Activated CD4-positive, alpha-beta T cell treated with anti-CD3 and anti-CD28 coated beads for 48 hours (primary cell): ENCODE data around the gene RNF112.
A peak's percentile ranks its signal among the peaks of the same experiment; 100 is the strongest.

Experiments used
- DNase-seq: peaks from one replicate; pipeline ENCODE4 v3.0.0-alpha.2; 2020

Gene RNF112

DNA sequence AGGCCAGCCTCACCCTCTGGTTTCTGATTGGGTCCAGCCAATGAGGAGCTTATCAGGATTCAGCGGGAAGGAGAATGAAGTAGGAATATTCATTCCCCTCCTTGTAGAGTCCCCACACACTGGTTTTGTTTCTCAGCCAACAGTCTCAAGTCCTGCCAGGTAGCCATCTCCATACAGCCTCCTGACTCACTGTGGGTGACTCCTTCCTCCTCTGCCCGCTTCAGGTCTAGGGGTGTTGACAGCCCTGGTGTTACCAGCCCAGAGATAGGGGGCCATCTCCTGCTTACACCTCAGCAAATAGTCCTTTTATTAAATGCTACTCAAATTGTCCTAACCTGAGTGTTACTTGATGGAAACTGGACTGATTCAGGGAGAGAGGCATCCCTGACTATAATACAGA is 20.1 kb upstream of the RNF112 start:
- no peak for DNase-seq

DNA sequence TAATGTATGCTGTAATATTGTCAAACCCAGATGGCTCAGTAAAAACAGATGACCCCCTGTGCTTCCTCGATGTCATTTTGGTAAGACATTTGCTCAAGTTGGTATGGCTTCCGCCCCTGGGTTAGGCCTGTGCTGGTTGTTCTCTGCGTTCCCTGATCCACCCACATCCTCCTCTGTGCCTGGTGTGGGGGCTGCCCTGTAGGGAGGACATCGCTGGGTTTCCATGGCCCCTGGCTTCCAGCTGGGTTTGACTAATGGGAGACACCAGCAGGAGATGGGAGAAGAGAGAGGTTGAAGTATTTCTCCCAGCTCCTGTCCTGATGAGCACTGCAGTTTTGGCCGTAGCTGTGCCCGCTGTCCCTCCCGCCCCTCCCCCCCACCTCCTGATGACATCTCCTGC is 19.6 kb upstream of the RNF112 start:
- no peak for DNase-seq

DNA sequence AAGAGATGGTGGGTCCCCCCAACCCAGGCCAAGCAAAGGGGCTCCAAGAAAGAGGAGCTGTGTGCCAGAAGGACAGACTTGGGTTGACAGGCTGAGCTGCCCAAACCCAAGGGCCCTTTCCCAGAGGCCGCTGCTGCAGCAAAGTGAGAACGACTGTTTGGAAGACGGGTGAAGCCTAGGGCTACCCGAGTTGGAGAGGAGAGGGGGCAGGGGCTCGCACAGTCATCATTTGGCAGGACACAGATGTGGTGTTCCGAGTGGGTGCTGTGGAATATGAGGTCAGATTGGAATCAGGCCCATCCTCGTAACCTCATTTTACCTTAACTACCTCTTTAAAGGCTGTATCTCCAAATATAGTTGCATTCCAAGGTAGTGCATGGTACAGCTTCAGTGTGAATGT is 18.7 kb upstream of the RNF112 start:
- no peak for DNase-seq

DNA sequence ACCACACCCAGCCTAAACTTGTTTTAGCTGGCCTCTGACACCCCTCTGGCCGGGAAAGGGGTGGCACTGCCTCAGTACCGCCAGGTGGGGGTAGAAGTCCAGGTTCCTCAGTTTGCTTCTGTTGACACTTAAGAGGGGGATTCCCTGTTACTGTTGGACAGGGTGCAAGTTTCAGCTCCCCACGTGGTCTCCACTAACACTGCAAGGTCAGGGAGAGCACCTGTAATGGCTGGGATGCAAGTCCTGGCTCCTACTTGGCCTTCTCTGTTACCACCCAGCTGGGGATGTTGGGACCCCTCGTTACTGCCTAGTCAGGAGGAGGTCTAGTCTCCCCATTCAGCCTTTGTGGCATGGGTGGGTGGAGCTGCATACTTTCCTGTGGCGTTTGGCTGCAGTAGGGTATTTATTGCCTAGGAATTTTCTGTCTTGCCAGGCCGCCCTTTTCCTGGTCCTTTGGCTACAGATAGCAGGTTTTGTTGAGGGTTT is 13.4 kb upstream of the RNF112 start:
- DNase-seq: no peak

DNA sequence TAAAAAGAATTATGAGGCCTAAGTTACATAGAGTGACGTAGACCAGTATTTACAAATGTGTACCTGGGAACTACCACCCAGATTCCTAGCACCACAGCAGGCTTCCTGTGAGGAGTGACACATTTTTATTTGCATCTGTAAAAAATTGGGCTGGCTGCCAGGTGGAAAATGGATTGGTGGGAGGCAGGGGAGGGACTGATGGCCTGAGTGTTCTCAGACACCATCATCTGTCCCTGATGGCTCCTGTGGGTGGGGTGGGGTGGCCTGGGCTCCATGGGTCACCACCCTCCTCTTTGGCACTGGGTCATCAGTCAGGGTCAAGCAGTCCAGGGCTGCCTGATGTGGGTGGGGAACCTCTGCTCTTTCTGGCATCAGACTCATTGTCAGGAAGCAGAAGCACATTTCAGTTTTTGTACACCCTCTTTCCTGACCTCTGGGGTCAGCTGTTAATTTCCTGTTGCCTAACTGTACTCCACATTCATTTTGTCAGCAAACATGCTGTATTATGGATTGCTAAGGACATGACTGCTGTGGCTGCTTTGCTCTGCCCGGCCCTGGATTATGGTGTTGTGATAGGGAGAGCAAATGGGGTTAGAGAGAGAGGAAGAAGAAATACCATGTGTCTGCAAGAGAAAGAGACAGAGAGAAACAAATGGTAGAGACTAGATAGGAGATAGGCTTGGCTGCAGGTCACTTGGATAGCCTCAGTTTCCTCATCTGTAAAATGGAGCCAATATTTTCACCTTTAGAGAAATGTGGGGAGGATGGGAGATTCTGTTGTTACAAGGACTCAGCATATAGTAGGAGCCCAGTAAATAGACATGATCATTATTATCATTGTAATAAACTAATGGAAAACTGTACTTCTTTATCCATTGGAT is 12.5 kb upstream of the RNF112 start:
- no peak for DNase-seq

DNA sequence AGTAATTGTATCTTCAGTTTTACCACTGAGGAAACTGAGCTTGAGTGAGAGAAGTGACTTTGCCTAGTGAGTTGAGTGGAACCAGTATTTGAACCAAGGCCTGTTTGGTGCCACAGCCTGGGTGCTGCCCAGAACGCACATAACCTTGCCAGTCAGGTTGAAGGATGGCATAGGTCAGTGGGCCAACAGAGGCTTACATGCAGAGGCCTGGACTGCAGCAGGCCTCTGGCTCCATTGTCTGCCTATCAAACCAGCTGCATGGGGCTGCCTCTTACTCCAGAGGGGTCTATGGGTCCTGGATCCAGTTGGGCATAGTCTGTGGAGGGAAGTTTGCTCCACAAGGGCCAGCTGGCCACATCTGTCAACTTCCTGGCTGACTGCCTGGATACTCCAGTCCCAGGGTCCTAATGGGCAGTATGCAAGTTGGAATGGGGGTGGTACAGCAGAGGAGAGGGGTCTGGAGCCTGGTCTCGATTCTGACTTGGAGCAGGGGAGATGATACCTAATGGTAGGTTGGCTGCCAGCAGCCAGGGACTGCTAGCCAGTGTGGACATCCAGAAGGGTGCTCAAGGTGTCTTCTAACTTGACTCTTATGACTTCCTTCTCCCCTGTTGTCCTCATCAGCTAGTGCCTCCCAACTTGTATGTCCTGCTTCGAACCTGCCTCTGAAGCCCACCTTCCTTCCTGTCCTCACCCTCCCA is 11.1 kb upstream of the RNF112 start:
- DNase-seq: no peak

DNA sequence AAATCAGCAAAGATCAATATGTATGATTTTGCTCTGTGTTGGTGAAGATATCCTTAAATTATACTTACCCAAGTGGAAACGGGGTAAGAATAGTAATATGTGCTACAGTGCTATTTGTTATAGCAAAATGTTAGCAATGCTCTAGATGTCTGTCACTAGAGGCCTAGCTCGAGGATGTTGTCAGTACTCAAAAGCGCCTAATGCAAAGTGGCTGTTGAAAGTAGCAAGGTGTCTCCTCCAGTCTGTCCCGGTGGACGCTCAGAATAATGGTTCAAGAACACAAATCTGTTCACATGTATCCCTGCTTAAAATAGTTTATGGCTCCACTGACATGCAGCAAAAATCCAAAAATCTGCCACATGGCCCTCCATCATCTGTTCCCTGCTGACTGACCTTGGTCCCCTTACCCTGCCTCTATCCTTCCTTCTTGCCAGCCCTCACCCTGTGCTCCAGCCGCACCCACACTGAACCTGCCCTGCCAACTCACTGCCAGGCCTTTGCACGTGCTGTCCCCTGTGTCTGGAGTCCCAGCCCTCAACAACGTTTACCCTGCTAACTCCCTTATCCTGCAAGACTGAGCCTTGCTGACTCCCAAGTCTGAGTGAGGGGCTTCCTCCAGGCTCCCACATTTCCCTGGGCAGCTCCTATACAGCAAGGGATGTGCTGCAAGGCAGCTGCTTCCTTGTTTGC is 9.6 kb upstream of the RNF112 start:
- no peak for DNase-seq

DNA sequence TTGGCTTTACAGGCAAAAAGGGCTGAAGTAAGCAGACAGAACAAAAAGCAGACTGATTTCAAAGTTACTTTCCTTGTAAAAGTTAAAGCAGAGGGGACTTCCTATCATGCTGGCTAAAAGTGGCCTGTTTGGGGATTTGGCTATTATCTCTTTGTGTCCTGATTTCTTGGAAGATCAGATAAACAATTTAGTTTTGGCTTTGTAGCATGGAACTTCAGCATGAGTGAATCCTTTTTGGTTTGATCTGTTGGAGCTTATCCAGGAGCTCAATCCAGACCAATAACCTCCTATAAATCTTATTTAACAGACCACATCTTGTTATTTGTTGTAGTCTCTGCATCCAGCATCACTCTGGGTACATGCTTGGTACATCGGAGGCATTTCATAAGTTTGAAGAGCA is 8.9 kb upstream of the RNF112 start:
- DNase-seq: no peak

DNA sequence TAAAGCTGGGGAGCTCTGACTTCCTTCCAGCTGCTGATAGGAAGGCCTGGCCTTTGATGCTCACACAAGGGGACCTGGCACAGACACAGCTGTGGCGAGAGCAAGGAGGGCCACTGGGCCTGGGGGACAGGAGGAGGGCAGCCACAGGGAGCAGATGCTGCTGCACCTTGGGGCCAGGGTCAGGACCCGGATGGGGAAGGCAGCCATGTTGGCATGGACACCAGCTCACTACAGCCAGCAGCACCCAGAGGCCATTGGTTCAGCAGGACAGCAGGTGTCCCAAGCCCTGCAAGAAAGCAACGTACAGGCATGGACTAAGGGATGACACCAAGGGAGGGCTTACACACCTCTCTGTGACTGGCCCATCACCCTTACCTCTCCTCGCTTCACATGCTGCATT is 8.0 kb upstream of the RNF112 start:
- DNase-seq: no peak

DNA sequence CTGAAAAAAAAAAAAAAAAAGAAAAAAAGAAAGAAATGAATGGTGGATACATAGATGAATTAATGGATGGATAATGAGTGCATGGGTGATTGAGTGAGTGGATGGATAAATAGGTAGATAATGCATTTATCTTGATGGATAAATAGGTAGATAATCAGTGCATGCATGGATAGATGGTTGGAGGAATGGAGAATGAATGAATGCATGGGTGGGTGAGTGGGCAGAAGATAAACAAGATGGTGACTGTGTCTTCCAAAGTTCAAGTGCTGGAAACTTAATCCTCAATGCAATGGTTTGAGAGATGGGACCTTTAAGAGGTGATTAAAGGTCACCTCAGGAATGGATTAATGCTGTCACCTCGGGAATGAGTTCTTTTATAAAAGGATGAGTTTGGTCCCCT is 6.8 kb upstream of the RNF112 start:
- DNase-seq: no peak

DNA sequence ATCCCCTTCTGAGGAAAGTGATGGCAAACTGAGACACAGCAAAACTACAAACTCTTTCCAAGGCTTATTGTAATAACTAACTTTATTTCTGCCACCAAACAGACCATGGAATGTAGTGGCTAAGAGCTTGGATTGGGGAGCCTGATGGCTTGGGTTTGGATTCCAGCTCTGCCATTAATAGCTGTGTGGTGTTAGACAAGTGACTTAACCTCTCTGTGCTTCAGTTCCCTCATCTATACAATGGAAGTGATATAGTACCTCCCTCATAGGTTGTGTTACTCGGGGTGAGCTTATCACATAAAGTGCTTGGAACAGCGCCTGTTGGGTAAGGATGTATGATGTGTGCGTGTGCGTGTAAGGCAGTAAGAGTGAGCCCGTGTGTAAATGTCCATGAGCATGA is 5.9 kb upstream of the RNF112 start:
- DNase-seq: no peak

DNA sequence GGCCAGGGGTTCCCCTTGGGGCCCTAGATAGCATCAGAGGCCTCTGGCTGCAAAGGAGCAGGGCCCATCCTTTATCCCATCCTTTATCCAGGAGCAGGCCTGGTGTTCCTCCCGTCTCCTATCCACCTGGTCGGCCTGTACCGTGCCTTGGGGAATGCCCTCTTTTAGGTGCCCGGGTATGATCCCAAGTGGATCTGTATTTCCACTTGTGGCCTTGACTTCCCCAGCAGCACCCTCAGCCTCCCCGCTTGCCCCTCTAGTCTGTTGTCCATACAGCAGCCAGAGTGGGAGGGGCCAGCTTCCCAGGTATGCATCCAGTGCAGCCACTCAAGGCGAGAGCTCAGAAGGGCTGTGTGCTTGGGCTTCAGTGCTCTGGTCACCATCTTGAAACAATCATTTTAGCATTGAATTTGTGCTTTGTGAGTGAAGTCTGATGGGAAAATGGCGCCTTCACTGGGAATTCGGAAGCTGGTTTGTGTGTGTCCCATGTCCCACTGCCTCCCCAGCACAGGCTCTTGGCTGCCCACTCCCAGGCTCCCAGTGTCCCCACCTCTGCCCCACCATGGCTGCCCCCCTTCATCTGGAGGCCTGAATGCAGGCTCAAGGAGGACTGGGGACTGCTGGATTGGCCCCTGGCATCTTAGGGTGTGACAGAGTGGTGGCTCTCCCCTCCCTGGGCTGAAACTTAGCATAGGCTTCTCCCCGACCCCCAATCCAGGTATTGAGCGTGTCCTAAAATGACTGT is 3.3 kb upstream of the RNF112 start:
- DNase-seq: no peak

DNA sequence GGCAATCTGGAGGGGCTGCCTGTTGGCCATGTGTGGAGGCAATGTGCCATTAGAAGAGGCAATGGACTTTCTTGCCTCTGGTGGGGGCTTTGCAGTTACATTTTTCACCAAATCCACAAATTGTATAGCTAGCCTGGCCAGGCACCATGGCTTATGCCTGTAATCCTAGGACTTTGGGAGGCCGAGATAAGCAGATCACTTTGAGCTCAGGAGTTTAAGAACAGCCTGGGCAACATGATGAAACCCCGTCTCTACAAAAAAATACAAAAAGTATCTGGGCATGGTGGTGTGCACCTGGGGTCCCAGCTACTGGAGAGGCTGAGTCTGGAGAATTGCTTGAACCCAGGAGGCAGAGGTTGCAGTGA is 2.7 kb upstream of the RNF112 start:
- DNase-seq: no peak

DNA sequence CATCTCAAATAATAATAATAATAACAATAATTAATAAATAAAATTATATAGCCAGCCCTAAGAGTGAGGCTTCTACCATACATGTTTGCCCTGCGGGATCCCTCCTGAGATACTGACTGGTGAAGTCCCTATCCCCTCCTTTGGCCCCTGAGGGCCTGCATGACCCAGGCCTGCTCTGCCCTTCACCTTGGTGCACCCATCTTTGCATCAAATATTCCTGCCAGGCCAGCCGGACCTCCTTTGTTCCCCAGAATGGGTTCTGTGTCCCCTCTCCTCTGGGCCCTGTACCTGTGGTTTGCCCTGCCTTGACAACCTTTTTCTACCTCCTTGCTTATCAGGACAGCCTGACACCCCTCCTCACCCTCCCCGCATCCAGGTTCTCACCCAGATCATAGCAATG is 2.0 kb upstream of the RNF112 start:
- DNase-seq: no peak

DNA sequence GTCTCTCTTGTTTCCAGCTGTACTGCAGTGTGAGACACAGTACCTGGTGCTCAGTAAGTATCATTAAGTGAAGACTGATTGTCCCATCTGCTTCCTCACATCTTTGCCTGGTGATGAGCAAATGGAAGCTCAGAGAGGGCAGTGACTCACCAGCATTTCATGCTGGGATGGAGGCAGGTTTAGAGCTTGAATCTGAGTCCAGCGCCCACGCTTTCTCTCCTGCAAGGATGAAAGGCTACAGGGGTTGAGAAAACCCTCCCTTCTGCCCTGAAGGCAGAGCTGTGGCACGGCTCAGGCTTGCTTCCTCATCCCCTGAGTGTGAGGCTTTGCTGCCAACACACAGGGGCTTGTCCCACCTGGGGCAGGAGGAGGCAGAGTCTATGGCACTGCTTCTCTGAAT is 1.5 kb upstream of the RNF112 start:
- DNase-seq: peak; percentile 44

DNA sequence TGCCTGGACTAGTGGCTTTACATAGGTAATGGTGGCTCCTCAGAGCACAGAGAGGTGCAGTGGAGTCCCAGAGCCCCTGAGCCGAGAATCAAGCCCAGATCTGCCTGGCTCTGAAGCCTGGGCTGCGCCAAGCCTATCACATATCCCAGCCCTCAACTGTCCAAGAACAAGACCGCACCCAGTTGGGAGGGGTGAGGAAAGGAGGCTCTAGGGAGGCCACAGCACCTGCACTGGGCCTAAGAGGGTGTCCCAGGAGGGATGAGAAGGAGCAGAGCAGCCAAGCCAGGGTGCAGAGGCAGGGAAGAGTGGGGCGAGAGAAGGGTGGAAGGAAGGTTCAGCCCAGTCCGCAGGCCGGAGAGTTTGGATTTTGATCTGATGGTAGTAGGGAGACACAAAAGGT is 941 bp upstream of the RNF112 start:
- no peak for DNase-seq

DNA sequence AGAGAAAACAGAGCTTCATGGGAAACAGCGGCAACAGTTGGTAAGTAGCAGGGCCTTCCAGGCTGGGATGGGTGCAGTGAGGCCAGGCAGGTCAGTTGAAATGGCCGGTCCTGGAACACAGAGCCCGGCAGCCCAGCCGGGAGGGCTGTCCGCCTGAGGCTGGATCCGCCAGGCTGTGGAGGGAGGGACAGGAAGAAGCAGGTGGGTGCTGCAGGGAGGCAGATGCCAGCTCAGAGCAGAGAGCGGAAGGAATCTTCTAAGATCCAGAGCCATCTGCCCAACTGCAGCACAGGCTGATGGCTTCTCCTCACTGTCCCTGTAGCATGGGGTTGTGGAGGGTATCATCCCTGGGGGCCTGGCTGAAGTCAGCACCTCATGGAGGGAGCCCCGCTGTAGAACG is 599 bp downstream of the RNF112 start:
- DNase-seq: no peak

DNA sequence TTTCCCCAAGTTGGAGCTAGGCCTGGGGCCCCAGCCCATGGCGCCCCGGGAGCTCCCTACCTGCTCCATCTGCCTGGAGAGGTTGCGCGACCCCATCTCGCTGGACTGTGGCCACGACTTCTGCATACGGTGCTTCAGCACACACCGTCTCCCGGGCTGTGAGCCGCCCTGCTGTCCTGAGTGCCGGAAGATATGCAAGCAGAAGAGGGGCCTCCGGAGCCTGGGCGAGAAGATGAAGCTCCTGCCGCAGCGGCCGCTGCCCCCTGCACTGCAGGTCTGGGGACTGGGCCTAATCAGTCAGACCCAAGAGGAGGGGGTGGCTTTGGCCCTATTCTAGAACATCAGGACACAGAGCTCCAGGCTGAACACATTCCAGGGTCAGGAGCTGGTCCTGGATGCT is 1.5 kb downstream of the RNF112 start:
- DNase-seq: no peak

DNA sequence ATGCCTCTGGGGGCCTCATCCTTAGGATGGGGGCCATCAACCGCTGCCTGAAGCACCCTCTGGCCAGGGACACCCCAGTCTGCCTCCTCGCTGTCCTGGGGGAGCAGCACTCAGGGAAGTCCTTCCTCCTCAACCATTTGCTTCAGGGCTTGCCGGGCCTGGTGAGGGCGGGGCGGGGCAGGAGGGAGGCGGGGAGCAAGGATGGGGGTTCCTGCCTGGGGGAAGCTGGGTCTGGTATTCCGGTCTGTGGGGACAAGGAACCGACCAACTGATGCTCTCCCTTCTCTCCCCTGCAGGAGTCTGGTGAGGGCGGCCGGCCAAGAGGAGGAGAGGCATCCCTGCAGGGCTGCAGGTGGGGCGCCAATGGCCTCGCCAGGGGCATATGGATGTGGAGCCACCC is 2.0 kb downstream of the RNF112 start:
- no peak for DNase-seq

DNA sequence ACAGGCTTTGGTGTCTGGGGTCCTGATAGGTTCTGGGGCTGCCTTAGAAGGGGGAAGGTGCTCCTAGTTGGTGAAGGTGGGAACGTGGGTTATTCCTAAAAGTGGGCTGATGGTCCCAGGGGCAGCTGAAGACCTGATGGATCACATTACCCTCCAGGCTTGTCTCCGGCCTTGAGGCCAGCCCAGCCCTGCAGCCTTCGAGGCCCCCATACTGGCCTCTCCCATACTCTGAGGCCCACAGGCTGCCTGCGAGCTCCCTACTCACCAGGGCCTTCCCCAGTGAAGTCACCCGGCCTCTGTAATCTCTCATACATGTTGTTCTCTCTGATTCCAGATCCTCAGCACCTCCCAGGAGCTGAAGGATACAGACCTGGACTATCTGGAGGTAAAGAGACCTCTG is 2.7 kb downstream of the RNF112 start:
- no peak for DNase-seq

DNA sequence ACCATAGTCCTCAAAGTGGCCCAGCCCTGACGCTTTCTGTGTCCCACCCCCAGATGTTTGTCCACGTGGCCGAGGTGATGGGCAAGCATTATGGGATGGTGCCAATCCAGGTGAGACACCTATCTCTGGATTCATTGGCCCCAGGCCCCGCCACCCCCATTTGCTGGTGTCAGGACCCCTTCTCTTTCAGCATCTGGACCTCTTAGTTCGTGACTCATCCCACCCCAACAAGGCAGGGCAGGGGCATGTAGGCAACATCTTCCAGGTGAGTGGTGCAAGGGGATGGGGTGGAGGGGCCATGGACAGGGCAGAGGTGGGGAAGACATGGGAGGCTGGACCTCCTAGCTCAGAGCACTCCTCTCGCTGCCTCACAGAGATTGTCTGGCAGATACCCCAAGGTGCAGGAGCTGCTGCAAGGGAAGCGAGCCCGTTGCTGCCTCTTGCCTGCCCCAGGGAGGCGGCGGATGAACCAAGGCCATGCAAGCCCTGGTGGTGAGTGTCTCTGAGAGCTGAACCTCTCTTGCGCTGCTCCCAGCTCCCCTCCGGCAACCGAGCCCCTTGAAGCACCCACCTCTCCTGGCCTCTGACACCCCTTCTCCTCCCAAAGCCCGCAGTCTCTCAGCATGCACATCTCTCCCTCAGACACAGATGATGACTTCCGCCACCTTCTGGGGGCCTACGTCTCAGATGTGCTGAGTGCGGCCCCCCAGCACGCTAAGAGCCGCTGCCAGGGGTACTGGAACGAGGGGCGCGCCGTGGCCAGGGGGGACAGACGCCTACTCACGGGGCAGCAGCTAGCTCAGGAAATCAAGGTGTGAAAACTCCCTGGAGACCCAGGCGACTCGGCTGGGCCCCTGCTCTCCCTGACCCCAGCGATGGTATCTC is 3.6 kb downstream of the RNF112 start:
- no peak for DNase-seq

DNA sequence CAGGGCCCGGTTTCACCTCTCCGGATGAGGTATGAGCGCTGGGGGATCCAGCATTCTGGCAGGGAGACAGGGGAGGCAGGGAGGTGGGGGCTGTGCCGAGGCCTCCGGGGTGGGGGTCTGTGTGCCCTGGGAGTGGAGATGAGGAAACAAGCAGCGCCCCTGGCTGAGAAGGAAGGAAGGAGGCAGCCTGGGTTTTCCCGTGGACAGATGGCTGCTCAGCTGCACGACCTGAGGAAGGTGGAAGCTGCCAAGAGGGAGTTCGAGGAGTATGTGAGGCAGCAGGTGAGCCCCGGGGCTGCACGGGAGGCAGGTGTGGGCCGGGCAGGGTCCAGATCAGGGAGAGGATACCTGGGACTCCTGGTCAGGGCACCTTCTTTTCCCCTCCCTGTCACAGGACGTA is 4.3 kb downstream of the RNF112 start:
- no peak for DNase-seq
